ENCODE results near the gene RAPGEF4. TPM values are rescaled to one million over a fixed set of nuclear protein-coding genes. Genes with fewer than 3 reads are reported as not detected.

Gene RAPGEF4
- total RNA-seq, 1 experiment from 2014 or later = 2.2 TPM

- TF ChIP-seq, protein P1, sequence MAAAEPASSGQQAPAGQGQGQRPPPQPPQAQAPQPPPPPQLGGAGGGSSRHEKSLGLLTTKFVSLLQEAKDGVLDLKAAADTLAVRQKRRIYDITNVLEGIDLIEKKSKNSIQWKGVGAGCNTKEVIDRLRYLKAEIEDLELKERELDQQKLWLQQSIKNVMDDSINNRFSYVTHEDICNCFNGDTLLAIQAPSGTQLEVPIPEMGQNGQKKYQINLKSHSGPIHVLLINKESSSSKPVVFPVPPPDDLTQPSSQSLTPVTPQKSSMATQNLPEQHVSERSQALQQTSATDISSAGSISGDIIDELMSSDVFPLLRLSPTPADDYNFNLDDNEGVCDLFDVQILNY (CRISPR knock-in tag; IDR thresholded peaks at IDR 0.05) = no peak
- TF ChIP-seq EMX1 (CRISPR knock-in tag; IDR thresholded peaks at IDR 0.05) (no peak), FOXJ3 (CRISPR knock-in tag; IDR thresholded peaks at IDR 0.05; ENCODE audit: borderline replicate concordance) (no peak), ZNF138 (CRISPR knock-in tag; conservative IDR thresholded peaks at IDR 0.05) (no peak), USF2 (CRISPR knock-in tag; IDR thresholded peaks at IDR 0.05) (no peak), ZMAT4 (CRISPR knock-in tag; IDR thresholded peaks at IDR 0.05) (no peak), AR (CRISPR knock-in tag; IDR thresholded peaks at IDR 0.05) (no peak), RELA (CRISPR knock-in tag; IDR thresholded peaks at IDR 0.05; ENCODE audit: borderline replicate concordance) (no peak)
- TF ChIP-seq, protein P2, sequence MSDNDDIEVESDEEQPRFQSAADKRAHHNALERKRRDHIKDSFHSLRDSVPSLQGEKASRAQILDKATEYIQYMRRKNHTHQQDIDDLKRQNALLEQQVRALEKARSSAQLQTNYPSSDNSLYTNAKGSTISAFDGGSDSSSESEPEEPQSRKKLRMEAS (CRISPR knock-in tag; IDR thresholded peaks at IDR 0.05) = no peak
- TF ChIP-seq, protein P3, sequence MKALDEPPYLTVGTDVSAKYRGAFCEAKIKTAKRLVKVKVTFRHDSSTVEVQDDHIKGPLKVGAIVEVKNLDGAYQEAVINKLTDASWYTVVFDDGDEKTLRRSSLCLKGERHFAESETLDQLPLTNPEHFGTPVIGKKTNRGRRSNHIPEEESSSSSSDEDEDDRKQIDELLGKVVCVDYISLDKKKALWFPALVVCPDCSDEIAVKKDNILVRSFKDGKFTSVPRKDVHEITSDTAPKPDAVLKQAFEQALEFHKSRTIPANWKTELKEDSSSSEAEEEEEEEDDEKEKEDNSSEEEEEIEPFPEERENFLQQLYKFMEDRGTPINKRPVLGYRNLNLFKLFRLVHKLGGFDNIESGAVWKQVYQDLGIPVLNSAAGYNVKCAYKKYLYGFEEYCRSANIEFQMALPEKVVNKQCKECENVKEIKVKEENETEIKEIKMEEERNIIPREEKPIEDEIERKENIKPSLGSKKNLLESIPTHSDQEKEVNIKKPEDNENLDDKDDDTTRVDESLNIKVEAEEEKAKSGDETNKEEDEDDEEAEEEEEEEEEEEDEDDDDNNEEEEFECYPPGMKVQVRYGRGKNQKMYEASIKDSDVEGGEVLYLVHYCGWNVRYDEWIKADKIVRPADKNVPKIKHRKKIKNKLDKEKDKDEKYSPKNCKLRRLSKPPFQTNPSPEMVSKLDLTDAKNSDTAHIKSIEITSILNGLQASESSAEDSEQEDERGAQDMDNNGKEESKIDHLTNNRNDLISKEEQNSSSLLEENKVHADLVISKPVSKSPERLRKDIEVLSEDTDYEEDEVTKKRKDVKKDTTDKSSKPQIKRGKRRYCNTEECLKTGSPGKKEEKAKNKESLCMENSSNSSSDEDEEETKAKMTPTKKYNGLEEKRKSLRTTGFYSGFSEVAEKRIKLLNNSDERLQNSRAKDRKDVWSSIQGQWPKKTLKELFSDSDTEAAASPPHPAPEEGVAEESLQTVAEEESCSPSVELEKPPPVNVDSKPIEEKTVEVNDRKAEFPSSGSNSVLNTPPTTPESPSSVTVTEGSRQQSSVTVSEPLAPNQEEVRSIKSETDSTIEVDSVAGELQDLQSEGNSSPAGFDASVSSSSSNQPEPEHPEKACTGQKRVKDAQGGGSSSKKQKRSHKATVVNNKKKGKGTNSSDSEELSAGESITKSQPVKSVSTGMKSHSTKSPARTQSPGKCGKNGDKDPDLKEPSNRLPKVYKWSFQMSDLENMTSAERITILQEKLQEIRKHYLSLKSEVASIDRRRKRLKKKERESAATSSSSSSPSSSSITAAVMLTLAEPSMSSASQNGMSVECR (CRISPR knock-in tag; IDR thresholded peaks at IDR 0.05; ENCODE audit: borderline replicate concordance) = no peak
These were observed 255.4 kb downstream of the RAPGEF4 start (continued) for GRCh38 chr2:172991031-172991430.

GRCh38 chr2:172993139-172993538 is 257.5 kb downstream of the RAPGEF4 start:
- Mint-ChIP-seq H3K4me1 (peaks cover 17% of the 10 kb centered on the region), H3K4me3 (no peak overlapping the region), H3K36me3 (no peaks in the 10 kb centered on the region), H3K27me3 (ENCODE audit: low read depth) (no peaks in the 10 kb centered on the region), H3K27ac (no peak overlapping the region), H3K9me3 (no peaks in the 10 kb centered on the region)
- no peak for ATAC-seq
- ChIA-PET CTCF (no interaction called here), POLR2A (no interaction called here)
- no peak for TF ChIP-seq FOXK1 (CRISPR knock-in tag; IDR thresholded peaks at IDR 0.05)
- no peak for TF ChIP-seq NFATC4 (CRISPR knock-in tag; IDR thresholded peaks at IDR 0.05)
- no peak for TF ChIP-seq NR2C2 (CRISPR knock-in tag; IDR thresholded peaks at IDR 0.05)
- no peak for TF ChIP-seq ZNF512 (CRISPR knock-in tag; IDR thresholded peaks at IDR 0.05; ENCODE audit: borderline replicate concordance)
- TF ChIP-seq OVOL2 (CRISPR knock-in tag; IDR thresholded peaks at IDR 0.05; ENCODE audit: borderline replicate concordance) = no peak
- TF ChIP-seq SOX15 (CRISPR knock-in tag; IDR thresholded peaks at IDR 0.05) = no peak
- TF ChIP-seq ZNF232 (CRISPR knock-in tag; IDR thresholded peaks at IDR 0.05) = no peak
- DNase-seq (ENCODE audit: low spot score) = no peak
